ENCODE measurements around the gene ITGA11. TPM values are rescaled to one million over a fixed set of nuclear protein-coding genes. Genes with fewer than 3 reads are reported as not detected.

Gene ITGA11
- total and polyA plus RNA-seq, 2 of the 13 experiments (the other 11 are each of a cell fraction or from before 2014, with no cell fraction given), result not detected

GRCh38 chr15:68275165-68275746 is 156.7 kb downstream of the ITGA11 start (continued):
- TF ChIP-seq ZBTB10 (CRISPR knock-in tag; IDR thresholded peaks at IDR 0.05; ENCODE audit: borderline replicate concordance) (no peak), MZF1 (CRISPR knock-in tag; IDR thresholded peaks at IDR 0.05; ENCODE audit: borderline replicate concordance) (no peak), ZNF326 (CRISPR knock-in tag; IDR thresholded peaks at IDR 0.05; ENCODE audit: borderline replicate concordance) (no peak), PHF8 (CRISPR knock-in tag; IDR thresholded peaks at IDR 0.05) (no peak), CEBPG (CRISPR knock-in tag; IDR thresholded peaks at IDR 0.05) (peak; percentile 68), KLF11 (CRISPR knock-in tag; IDR thresholded peaks at IDR 0.05) (no peak), NFIB (CRISPR knock-in tag; IDR thresholded peaks at IDR 0.05; ENCODE audit: borderline replicate concordance) (no peak), ZNF749 (CRISPR knock-in tag; IDR thresholded peaks at IDR 0.05; ENCODE audit: borderline replicate concordance) (no peak), IRX3 (CRISPR knock-in tag; IDR thresholded peaks at IDR 0.05; ENCODE audit: borderline replicate concordance, low read depth) (no peak), AKAP8 (CRISPR knock-in tag; IDR thresholded peaks at IDR 0.05) (no peak), RBM39 (IDR thresholded peaks at IDR 0.05; ENCODE audit: low read depth, low read length, poor library complexity, severe bottlenecking) (no peak), NFAT5 (CRISPR knock-in tag; IDR thresholded peaks at IDR 0.05) (no peak), ZNF567 (CRISPR knock-in tag; IDR thresholded peaks at IDR 0.05; ENCODE audit: borderline replicate concordance) (no peak), MIER2 (CRISPR knock-in tag; IDR thresholded peaks at IDR 0.05) (no peak), ZNF362 (CRISPR knock-in tag; IDR thresholded peaks at IDR 0.05; ENCODE audit: borderline replicate concordance) (no peak), JUN (CRISPR knock-in tag; IDR thresholded peaks at IDR 0.05) (no peak), ZNF24 (IDR thresholded peaks at IDR 0.05) (no peak), ZNF124 (CRISPR knock-in tag; IDR thresholded peaks at IDR 0.05) (no peak), HOMEZ (CRISPR knock-in tag; IDR thresholded peaks at IDR 0.05; ENCODE audit: low read depth) (0 out of 2 replicates have a peak, but pooled peaks have one; percentile 38), ZFP90 (CRISPR knock-in tag; IDR thresholded peaks at IDR 0.05; ENCODE audit: borderline replicate concordance) (no peak)
